Left ventricle myocardium inferior (tissue), 1 donor: Measurements from ENCODE around the gene ZKSCAN2. TPM values are rescaled to one million over a fixed set of nuclear protein-coding genes. Genes with fewer than 3 reads are reported as not detected.

ENCODE experiments used
- DNase-seq: peaks from one replicate; pipeline ENCODE4 v3.0.0-alpha.2; 2020
- H3K27ac ChIP-seq: fragments of 200-600 bp; replicated peaks from 2 replicates; pipeline ENCODE4 v1.8.0; 2021
- H3K27me3 ChIP-seq: fragments of 200-600 bp; 2 replicates; pipeline ENCODE4 v1.8.0; 2021; ENCODE audit warnings: low read depth
- H3K36me3 ChIP-seq: fragments of 200-600 bp; 2 replicates; pipeline ENCODE4 v1.8.0; 2021
- H3K4me1 ChIP-seq: fragments of 200-600 bp; 2 replicates; pipeline ENCODE4 v1.8.0; 2021
- H3K4me3 ChIP-seq: fragments of 200-600 bp; 2 replicates; pipeline ENCODE4 v1.8.0; 2021; ENCODE audit warnings: mild to moderate bottlenecking, moderate library complexity
- H3K9me3 ChIP-seq: fragments of 200-600 bp; replicated peaks from 2 replicates; pipeline ENCODE4 v1.8.0; 2021
- CTCF ChIP-seq: fragments of 200-600 bp; IDR thresholded peaks from 2 replicates; pipeline ENCODE4 v1.8.0; 2021; ENCODE audit warnings: antibody characterized with exemption, mild to moderate bottlenecking, borderline replicate concordance
- intact Hi-C: fragments of 100-400 bp; cut with micrococcal nuclease; formaldehyde crosslinking; loops from one replicate; pipeline ENCODE4 v1.11.0; 2022
- total RNA-seq: library from RNA; stranded (reverse); fragmentation: NEBNext Ultra II Directional; extraction: Animal tissue kit (Norgen Biotek cat#: 25700); gene quantifications from one replicate; pipeline ENCODE4 v1.2.1, GENCODE V29; 2021
- donor health status: DM: no; HTN: yes; CAD: no; lungs with severe emphysema.

The ZKSCAN2 gene
- total RNA-seq, 1 donor from 2014 or later, result 4.4 TPM

- intact Hi-C loops, result no loop called here
- peaks cover 14% of the 10 kb centered on the region for H3K4me1 ChIP-seq
- no peak overlapping the region for H3K27ac ChIP-seq
- H3K27me3 ChIP-seq, result no peaks in the 10 kb centered on the region
- no peak overlapping the region for H3K4me3 ChIP-seq
- peaks cover 6% of the 10 kb centered on the region for H3K36me3 ChIP-seq
- no peak for TF ChIP-seq CTCF
- no peaks in the 10 kb centered on the region for H3K9me3 ChIP-seq
- DNase-seq, result no peak
Observed at GRCh38 chr16:25264597-25264996, 7.0 kb upstream of the ZKSCAN2 start.

- TF ChIP-seq CTCF, result no peak
- H3K4me1 ChIP-seq, result peaks cover 55% of the 10 kb centered on the region
- no peak for DNase-seq
- H3K4me3 ChIP-seq, result no peak overlapping the region
- intact Hi-C loops, result no loop called here
- H3K27ac ChIP-seq, result peak overlapping the region; percentile 18
- H3K9me3 ChIP-seq, result no peaks in the 10 kb centered on the region
- H3K36me3 ChIP-seq, result peaks cover 3% of the 10 kb centered on the region
- H3K27me3 ChIP-seq, result no peaks in the 10 kb centered on the region
Observed at GRCh38 chr16:25260416-25260815, 2.8 kb upstream of the ZKSCAN2 start.

- Histone ChIP-seq H3K27ac (peak overlapping the region; percentile 100), H3K27me3 (no peaks in the 10 kb centered on the region), H3K36me3 (peaks cover 14% of the 10 kb centered on the region), H3K9me3 (no peaks in the 10 kb centered on the region), H3K4me3 (peak overlapping the region; percentile 79), H3K4me1 (peaks cover 60% of the 10 kb centered on the region)
- TF ChIP-seq CTCF, result no peak
- DNase-seq, result no peak
- intact Hi-C loops, result no loop called here
Observed at GRCh38 chr16:25258861-25259179, 1.2 kb upstream of the ZKSCAN2 start.

- Histone ChIP-seq H3K36me3 (peaks cover 19% of the 10 kb centered on the region), H3K27me3 (no peaks in the 10 kb centered on the region), H3K4me1 (peaks cover 60% of the 10 kb centered on the region), H3K4me3 (peak overlapping the region; percentile 79), H3K27ac (peak overlapping the region; percentile 100), H3K9me3 (no peaks in the 10 kb centered on the region)
- TF ChIP-seq CTCF, result no peak
- DNase-seq, result peak; percentile 76
- intact Hi-C loops, result no loop called here
Observed at GRCh38 chr16:25257956-25258860, 563 bp upstream of the ZKSCAN2 start.

GRCh38 chr16:25256695-25257469 lies 763 bp downstream of the ZKSCAN2 start:
- Histone ChIP-seq H3K27me3 (no peaks in the 10 kb centered on the region), H3K4me3 (peak overlapping the region; percentile 79), H3K4me1 (peaks cover 60% of the 10 kb centered on the region), H3K36me3 (peaks cover 31% of the 10 kb centered on the region), H3K9me3 (no peaks in the 10 kb centered on the region), H3K27ac (peak overlapping the region; percentile 100)
- intact Hi-C loops, result no loop called here
- no peak for DNase-seq
- TF ChIP-seq CTCF, result peak; percentile 7
